Measurements from ENCODE around the gene SERPINB8.

SERPINB8 gene

GRCh38 chr18:64019922-64020756 lies 50.3 kb downstream of the SERPINB8 start:
- no peak for DNase-seq

- DNase-seq: no peak
Observed at GRCh38 chr18:64026350-64026749, 56.5 kb downstream of the SERPINB8 start.

- no peak for DNase-seq
Observed at GRCh38 chr18:64027931-64028695, 58.2 kb downstream of the SERPINB8 start.

- no peak for DNase-seq
Observed at GRCh38 chr18:64029096-64029495, 59.2 kb downstream of the SERPINB8 start.

GRCh38 chr18:64031411-64031810 lies 61.5 kb downstream of the SERPINB8 start:
- no peak for DNase-seq

GRCh38 chr18:64032312-64032711 lies 62.4 kb downstream of the SERPINB8 start:
- no peak for DNase-seq

- no peak for DNase-seq
Observed at GRCh38 chr18:64037812-64038414, 68.0 kb downstream of the SERPINB8 start.
